ENCODE data around the gene GDPD1.
"Not testable (repeated sequence)": the region's sequence is repeated elsewhere in the genome, so short reads cannot be mapped to it uniquely, and the experiment has no call there.

The GDPD1 gene

GRCh38 chr17:59238906-59239305 lies 18.6 kb downstream of the GDPD1 start:
- no peak overlapping the region for H3K27ac ChIP-seq
- DNase-seq (ENCODE audit: low read depth, low spot score), result no peak

DNA sequence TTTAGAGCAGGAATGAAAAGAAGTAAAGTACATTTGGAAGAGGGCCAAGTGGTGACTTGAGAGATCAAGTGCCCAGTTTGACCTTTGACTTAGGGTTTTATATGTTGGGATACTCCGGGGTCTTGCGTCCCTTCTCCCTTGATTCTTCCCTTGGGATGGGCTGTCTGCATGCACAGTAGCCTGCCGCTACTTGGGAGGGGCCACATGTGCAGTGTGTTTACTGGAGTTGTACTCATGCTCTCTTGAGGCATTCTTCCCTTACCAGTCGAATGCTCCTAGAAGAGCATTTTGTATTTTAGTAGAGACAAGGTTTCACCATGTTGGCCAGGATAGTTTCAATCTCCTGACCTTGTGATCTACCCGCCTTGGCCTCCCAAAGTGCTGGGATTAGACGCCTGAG lies 23.8 kb downstream of the GDPD1 start:
- no peak overlapping the region for H3K27ac ChIP-seq
- DNase-seq (ENCODE audit: low read depth, low spot score), result no peak

DNA sequence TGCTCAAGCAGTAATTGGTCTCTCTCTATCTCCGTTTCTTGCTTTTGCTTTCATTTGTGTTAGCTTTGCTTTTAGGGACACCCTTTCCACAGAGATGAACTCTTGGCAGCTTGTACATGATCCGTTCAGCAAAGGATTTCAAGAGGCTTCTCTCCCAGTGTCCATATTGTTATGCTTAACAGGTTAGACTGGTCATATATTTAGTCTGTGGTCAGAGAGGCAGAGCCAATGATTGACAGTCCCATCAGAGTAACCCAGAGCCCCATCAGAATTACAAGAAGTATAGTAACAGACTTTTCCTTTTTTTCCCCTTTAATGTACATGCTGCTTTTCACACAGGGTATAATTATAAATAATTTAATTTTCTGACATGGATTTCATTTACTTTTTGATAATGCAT lies 34.4 kb downstream of the GDPD1 start:
- no peak for DNase-seq (ENCODE audit: low read depth, low spot score)
- H3K27ac ChIP-seq, result no peak overlapping the region

GRCh38 chr17:59257101-59257500 lies 36.8 kb downstream of the GDPD1 start:
- no peak for DNase-seq (ENCODE audit: low read depth, low spot score)
- H3K27ac ChIP-seq, result no peak overlapping the region

DNA sequence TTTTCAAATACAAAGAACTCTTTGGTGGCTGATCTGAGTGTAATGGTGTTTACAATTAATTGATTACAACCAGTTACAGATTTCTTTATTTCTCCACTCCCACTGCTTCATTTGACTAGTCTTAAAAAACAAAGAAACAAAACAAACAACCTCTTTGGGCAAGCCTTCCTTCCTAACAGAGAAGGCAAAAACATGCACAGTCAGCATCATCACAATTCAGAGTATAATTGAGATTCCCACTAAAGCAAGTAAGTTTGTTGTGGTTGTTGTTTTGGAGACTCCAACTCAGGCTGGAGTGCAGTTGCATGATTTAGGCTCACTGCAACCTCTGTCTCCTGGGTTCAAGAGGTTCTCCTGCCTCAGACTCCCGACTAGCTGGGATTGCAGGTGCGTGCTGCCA lies 40.4 kb downstream of the GDPD1 start:
- H3K27ac ChIP-seq, result no peak overlapping the region
- no peak for DNase-seq (ENCODE audit: low read depth, low spot score)

- DNase-seq (ENCODE audit: low read depth, low spot score), result no peak
Measured at GRCh38 chr17:59266745-59267144, 46.4 kb downstream of the GDPD1 start.

DNA sequence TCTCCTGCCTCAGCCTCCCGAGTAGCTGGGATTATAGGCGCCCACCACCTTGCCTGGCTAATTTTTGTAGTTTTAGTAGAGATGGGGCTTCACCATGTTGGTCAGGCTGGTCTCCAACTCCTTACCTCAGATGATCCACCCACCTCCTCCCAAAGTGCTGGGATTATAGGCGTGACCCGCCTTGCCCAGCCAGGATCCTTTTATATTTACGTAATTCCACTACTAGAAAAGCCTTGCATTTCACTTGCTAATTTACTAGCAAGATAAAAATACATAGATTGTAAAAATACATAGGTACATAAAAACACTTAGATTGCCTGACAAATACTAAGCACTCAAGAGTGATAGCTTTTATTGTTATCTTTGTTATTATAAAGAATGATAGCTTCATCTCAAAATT lies 47.5 kb downstream of the GDPD1 start:
- H3K27ac ChIP-seq, result no peak overlapping the region
- DNase-seq (ENCODE audit: low read depth, low spot score), result no peak

More at GRCh38 chr17:59266745-59267144, 46.4 kb downstream of the GDPD1 start:
- no peak overlapping the region for H3K27ac ChIP-seq

GRCh38 chr17:59275618-59276017 lies 55.3 kb downstream of the GDPD1 start:
- H3K27ac ChIP-seq, result no peak overlapping the region
- DNase-seq (ENCODE audit: low read depth, low spot score), result no peak

GRCh38 chr17:59277031-59277430 lies 56.7 kb downstream of the GDPD1 start:
- no peak for DNase-seq (ENCODE audit: low read depth, low spot score)
- no peak overlapping the region for H3K27ac ChIP-seq

- no peak for DNase-seq (ENCODE audit: low read depth, low spot score)
- no peak overlapping the region for H3K27ac ChIP-seq
Measured at GRCh38 chr17:59278406-59278805, 58.1 kb downstream of the GDPD1 start.

- H3K27ac ChIP-seq, result no peak overlapping the region
Measured at GRCh38 chr17:59284317-59284716, 64.0 kb downstream of the GDPD1 start.

GRCh38 chr17:59287452-59287851 lies 67.1 kb downstream of the GDPD1 start:
- DNase-seq (ENCODE audit: low read depth, low spot score), result no peak
- H3K27ac ChIP-seq, result no peak overlapping the region

More at GRCh38 chr17:59284317-59284716, 64.0 kb downstream of the GDPD1 start:
- DNase-seq (ENCODE audit: low read depth, low spot score), result no peak

DNA sequence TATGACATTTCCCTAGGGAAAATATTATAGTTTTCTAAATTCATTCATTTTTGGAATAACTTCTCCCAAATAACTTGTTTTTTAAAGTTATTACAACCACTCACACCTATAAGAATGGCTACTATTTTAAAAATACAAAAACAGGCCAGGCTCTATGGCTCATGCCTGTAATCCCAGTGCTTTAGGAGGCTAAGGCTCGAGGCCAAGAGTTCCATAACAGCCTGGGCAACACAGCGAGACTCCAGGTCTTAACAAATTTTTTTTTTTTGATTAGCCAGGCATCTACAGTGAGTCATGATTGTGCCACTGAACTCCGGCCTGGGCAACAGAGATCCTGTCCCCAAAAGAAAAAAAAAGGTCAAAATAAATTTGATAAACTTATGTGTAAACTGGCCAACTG lies 67.6 kb downstream of the GDPD1 start:
- no peak overlapping the region for H3K27ac ChIP-seq
- DNase-seq (ENCODE audit: low read depth, low spot score), result no peak

GRCh38 chr17:59289981-59290301 lies 69.6 kb downstream of the GDPD1 start:
- DNase-seq (ENCODE audit: low read depth, low spot score), result no peak
- H3K27ac ChIP-seq, result no peak overlapping the region

DNA sequence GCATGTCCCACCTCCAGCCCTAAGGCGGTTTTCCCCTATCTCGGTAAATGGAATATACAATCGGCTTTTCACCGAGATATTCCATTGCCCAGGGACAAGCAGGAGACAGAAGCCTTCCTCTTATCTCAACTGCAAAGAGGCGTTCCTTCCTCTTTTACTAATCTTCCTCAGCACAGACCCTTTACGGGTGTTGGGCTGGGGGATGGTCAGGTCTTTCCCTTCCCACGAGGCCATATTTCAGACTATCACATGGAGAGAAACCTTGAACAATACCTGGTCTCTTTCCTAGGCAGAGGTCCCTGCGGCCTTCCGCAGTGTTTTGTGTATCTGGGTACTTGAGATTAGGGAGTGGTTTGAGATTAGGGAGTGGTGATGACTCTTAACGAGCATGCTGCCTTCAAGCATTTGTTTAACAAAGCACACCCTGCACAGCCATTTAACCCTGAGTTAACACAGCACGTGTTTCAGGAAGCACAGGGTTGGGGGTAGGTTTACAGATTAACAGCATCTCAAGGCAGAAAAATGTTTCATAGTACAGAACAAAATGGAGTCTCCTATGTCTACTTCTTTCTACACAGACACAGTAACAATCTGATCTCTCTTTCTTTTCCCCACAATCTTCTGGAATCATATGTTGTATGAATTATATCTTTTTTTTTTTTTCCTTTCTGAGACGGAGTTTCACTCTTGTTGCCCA lies 70.1 kb downstream of the GDPD1 start:
- not testable (repeated sequence) for H3K27ac ChIP-seq; DNase-seq (ENCODE audit: low read depth, low spot score)

DNA sequence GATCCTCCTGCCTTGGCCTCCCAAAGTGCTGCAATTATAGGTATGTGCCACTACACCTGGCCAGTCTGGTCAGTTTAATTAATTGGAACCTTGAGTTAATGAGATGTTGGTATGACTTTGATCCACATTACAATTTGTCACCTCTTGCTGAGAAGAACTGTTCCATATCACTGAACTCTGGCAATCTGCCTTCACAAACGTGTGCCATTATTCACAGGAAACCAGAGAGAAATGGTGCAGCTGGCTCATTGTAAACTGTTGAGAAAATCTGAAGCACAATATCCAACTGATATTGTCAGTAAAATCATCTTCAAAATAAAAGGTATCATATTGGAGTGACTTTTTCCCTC lies 71.8 kb downstream of the GDPD1 start:
- no peak for DNase-seq (ENCODE audit: low read depth, low spot score)
- no peak overlapping the region for H3K27ac ChIP-seq

- H3K27ac ChIP-seq, result peak overlapping the region; percentile 17
- no peak for DNase-seq (ENCODE audit: low read depth, low spot score)
Measured at GRCh38 chr17:59296190-59296589, 75.9 kb downstream of the GDPD1 start.

DNA sequence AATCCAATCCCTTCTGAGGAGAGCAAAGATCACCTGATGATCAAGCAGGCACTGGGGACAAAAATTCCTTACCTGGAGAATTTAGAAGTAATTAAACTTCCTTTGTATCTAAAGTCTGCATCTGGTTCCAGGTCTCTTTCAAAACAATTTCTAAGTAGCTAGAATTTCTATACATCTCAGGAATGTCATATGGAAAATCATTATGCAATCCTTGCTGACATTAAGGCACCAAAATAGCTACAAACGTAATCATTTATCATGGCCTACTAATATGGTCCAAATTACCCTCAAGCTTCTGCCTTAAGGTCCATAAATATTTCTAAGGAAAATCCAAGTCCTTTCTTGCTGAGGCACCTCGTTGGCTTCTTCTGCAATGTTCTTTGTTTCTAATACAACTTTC lies 78.2 kb downstream of the GDPD1 start:
- no peak for DNase-seq (ENCODE audit: low read depth, low spot score)
- no peak overlapping the region for H3K27ac ChIP-seq

DNA sequence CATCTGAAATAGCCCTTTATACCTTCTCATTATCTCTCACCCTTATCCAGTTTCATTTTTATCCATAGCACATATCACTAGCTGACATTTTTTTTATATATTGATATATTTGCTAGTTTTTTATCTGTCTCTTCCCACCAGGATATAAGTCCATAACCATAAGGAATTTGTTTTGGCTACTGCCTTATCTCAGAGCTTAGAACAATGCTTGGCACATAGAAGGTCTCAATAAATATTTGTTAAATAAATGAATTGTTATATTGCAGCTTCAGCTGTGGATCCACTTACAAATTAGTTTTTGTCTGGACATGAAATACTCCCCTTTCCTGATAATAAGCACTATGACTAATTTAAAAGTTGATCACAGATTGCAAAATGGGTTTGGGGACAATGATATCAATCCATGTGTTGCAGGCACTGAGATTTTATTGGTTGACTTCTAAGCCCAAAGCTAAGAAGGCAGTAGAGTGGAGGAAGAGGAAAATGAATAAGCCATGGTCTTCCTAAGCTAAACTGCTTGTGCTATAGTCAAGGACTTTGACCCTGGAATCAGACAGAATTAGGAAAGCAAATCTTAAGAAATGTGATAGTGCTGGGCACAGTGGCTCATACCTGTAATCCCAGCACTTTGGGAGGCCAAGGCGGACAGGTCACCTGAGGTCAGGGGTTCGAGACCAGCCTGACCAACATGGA lies 79.2 kb downstream of the GDPD1 start:
- H3K27ac ChIP-seq, result no peak overlapping the region

GRCh38 chr17:59300941-59301340 lies 80.6 kb downstream of the GDPD1 start:
- H3K27ac ChIP-seq, result no peak overlapping the region
- no peak for DNase-seq (ENCODE audit: low read depth, low spot score)

More for the DNA sequence above, 79.2 kb downstream of the GDPD1 start:
- no peak for DNase-seq (ENCODE audit: low read depth, low spot score)

DNA sequence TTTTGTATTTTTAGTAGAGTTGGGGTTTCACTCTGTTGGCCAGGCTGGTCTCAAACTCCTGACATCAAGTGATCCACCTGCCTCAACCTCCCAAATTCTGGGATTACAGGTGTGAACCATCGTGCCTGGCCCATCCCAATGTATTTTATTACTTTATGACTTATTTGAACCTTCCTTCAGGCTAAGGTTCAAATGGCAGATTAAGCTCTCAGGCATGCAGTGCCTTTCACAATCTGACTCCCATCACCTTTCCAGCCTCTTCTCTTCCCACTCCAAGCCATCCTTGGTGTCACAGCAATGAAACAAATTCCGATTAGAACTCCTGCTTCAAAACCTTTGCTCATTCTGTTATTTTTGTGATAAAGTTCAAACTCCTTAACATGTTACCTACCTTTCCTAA lies 84.5 kb downstream of the GDPD1 start:
- no peak overlapping the region for H3K27ac ChIP-seq
- DNase-seq (ENCODE audit: low read depth, low spot score), result no peak

GRCh38 chr17:59310263-59310920 lies 90.1 kb downstream of the GDPD1 start:
- DNase-seq (ENCODE audit: low read depth, low spot score), result no peak
- H3K27ac ChIP-seq, result no peak overlapping the region
